Ishikawa (cell line): ENCODE measurements around the gene S1PR3.

Experiments
- EP300 ChIP-seq: IDR thresholded peaks from 2 replicates; pipeline ENCODE4 v1.6.1; 2012; ENCODE audit warnings: borderline replicate concordance
- NFIC ChIP-seq: IDR thresholded peaks from 2 replicates; pipeline ENCODE4 v1.6.1; 2012
- RAD21 ChIP-seq: IDR thresholded peaks from 2 replicates; pipeline ENCODE4 v1.6.1; 2012; ENCODE audit warnings: low read depth
- ZBTB7A ChIP-seq: IDR thresholded peaks from 2 replicates; pipeline ENCODE4 v1.6.1; 2012; ENCODE audit warnings: low read depth

- TF ChIP-seq EP300 (no peak), NFIC (no peak), RAD21 (no peak), ZBTB7A (no peak)
Measured at GRCh38 chr9:89032173-89032572, 40.9 kb downstream of the S1PR3 start.
